Measurements from ENCODE around the gene MANSC1.

- TF ChIP-seq ZIC2 (tag by site-specific recombination; IDR thresholded peaks at IDR 0.05), result no peak
- TF ChIP-seq, protein P1, sequence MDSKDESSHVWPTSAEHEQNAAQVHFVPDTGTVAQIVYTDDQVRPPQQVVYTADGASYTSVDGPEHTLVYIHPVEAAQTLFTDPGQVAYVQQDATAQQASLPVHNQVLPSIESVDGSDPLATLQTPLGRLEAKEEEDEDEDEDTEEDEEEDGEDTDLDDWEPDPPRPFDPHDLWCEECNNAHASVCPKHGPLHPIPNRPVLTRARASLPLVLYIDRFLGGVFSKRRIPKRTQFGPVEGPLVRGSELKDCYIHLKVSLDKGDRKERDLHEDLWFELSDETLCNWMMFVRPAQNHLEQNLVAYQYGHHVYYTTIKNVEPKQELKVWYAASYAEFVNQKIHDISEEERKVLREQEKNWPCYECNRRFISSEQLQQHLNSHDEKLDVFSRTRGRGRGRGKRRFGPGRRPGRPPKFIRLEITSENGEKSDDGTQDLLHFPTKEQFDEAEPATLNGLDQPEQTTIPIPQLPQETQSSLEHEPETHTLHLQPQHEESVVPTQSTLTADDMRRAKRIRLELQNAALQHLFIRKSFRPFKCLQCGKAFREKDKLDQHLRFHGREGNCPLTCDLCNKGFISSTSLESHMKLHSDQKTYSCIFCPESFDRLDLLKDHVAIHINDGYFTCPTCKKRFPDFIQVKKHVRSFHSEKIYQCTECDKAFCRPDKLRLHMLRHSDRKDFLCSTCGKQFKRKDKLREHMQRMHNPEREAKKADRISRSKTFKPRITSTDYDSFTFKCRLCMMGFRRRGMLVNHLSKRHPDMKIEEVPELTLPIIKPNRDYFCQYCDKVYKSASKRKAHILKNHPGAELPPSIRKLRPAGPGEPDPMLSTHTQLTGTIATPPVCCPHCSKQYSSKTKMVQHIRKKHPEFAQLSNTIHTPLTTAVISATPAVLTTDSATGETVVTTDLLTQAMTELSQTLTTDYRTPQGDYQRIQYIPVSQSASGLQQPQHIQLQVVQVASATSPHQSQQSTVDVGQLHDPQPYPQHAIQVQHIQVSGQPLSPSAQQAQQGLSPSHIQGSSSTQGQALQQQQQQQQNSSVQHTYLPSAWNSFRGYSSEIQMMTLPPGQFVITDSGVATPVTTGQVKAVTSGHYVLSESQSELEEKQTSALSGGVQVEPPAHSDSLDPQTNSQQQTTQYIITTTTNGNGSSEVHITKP (tag by site-specific recombination; IDR thresholded peaks at IDR 0.05), result no peak
- no peak for TF ChIP-seq HOXC10 (CRISPR knock-in tag; IDR thresholded peaks at IDR 0.05)
Observed at GRCh38 chr12:12336511-12336910, 13.5 kb downstream of the MANSC1 start.

All from HEK293 (cell line).